ENCODE data around the gene VWC2L. TPM values are rescaled to one million over a fixed set of nuclear protein-coding genes. Genes with fewer than 3 reads are reported as not detected.

VWC2L gene
- total and polyA plus RNA-seq, 4 donors: not detected

DNA sequence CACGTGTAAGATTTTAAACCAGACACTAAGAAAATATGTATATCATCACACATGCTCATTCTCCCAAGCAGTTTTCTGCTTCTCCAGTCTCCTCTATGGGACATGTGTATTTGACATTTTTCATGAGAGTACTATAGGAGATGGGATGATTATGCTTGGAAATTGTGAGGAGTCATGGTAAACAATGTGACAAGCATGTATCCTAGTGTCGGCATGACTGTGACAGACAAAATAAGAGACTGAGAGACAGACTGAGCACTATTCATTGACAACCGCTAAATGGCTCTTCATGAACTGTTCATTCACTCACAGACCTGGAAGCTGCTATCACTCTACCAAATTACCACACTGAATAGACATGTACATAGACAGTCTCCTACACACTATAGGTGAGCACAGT is 127.1 kb downstream of the VWC2L start (continued):
- TF ChIP-seq HNF4G (IDR thresholded peaks at IDR 0.05): no peak
- TF ChIP-seq GABPA (IDR thresholded peaks at IDR 0.05 in 1 of 2, conservative IDR thresholded peaks at IDR 0.05 in 1 of 2): no peak
- TF ChIP-seq REST (IDR thresholded peaks at IDR 0.05): no peak

GRCh38 chr2:214542295-214542694 is 131.4 kb downstream of the VWC2L start:
- DNase-seq (ENCODE audit: low spot score): no peak
- Histone ChIP-seq H3K9me3 (ENCODE audit: control insufficient read depth in 4 of 4, low read length in 3 of 4) (no peaks in the 10 kb centered on the region), H3K27me3 (ENCODE audit: control insufficient read depth in 4 of 4, insufficient read depth in 4 of 4, low read length in 3 of 4) (peaks cover 0 to 2% (median 0%) of the 10 kb centered on the region in 4 donors), H3K27ac (ENCODE audit: low read depth in 1 of 2, low read length in 2 of 2) (no peak overlapping the region), H3K36me3 (ENCODE audit: control insufficient read depth in 4 of 4, insufficient read depth in 3 of 4, low read depth in 1 of 4, low read length in 3 of 4) (no peaks in the 10 kb centered on the region), H3K4me1 (ENCODE audit: control insufficient read depth in 4 of 4, insufficient read depth in 4 of 4, low read length in 3 of 4) (no peaks in the 10 kb centered on the region), H3K9ac (ENCODE audit: low read depth in 1 of 2, low read length in 2 of 2) (no peak overlapping the region), H3K4me3 (ENCODE audit: low read depth in 1 of 3, low read length in 3 of 3) (no peak overlapping the region)
- TF ChIP-seq FOXA2 (IDR thresholded peaks at IDR 0.05) (no peak), GABPA (IDR thresholded peaks at IDR 0.05 in 1 of 2, conservative IDR thresholded peaks at IDR 0.05 in 1 of 2) (no peak), TAF1 (conservative IDR thresholded peaks at IDR 0.05) (no peak), RAD21 (IDR thresholded peaks at IDR 0.05) (no peak), ATF3 (IDR thresholded peaks at IDR 0.05) (no peak), YY1 (IDR thresholded peaks at IDR 0.05) (no peak)
- TF ChIP-seq, protein P1, sequence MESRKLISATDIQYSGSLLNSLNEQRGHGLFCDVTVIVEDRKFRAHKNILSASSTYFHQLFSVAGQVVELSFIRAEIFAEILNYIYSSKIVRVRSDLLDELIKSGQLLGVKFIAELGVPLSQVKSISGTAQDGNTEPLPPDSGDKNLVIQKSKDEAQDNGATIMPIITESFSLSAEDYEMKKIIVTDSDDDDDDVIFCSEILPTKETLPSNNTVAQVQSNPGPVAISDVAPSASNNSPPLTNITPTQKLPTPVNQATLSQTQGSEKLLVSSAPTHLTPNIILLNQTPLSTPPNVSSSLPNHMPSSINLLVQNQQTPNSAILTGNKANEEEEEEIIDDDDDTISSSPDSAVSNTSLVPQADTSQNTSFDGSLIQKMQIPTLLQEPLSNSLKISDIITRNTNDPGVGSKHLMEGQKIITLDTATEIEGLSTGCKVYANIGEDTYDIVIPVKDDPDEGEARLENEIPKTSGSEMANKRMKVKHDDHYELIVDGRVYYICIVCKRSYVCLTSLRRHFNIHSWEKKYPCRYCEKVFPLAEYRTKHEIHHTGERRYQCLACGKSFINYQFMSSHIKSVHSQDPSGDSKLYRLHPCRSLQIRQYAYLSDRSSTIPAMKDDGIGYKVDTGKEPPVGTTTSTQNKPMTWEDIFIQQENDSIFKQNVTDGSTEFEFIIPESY (IDR thresholded peaks at IDR 0.05): no peak
- WGBS: 68% methylated on average over 7 of the region's 7 CpGs

DNA sequence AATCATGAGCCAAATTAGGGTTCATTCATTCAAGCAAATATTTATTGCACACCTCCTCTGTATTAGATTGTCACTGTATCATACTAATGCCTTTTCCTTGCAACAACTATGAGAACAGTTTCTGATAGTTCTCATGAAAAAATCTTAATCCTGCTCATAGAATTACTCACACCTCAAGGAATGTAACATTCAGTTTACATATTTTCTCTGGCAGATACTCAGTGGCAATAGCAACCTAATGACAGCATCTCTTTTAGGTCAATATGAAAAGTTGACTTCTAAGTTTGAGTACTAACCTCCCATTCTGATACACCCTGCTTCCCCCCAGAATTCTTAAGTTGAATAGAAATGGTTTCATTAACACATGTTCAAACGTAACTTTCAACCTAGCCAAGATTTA is 132.0 kb downstream of the VWC2L start:
- Histone ChIP-seq H3K9ac (ENCODE audit: low read depth in 1 of 2, low read length in 2 of 2) (no peak overlapping the region), H3K4me1 (ENCODE audit: control insufficient read depth in 4 of 4, insufficient read depth in 4 of 4, low read length in 3 of 4) (no peaks in the 10 kb centered on the region), H3K27ac (ENCODE audit: low read depth in 1 of 2, low read length in 2 of 2) (no peak overlapping the region), H3K9me3 (ENCODE audit: control insufficient read depth in 4 of 4, low read length in 3 of 4) (no peaks in the 10 kb centered on the region), H3K4me3 (ENCODE audit: low read depth in 1 of 3, low read length in 3 of 3) (no peak overlapping the region), H3K27me3 (ENCODE audit: control insufficient read depth in 4 of 4, insufficient read depth in 4 of 4, low read length in 3 of 4) (peaks cover 0 to 2% (median 0%) of the 10 kb centered on the region in 4 donors), H3K36me3 (ENCODE audit: control insufficient read depth in 4 of 4, insufficient read depth in 3 of 4, low read depth in 1 of 4, low read length in 3 of 4) (no peaks in the 10 kb centered on the region)
- no peak for DNase-seq (ENCODE audit: low spot score)
- 63% methylated on average over 1 of the region's 1 CpG for WGBS
- TF ChIP-seq GABPA (IDR thresholded peaks at IDR 0.05 in 1 of 2, conservative IDR thresholded peaks at IDR 0.05 in 1 of 2) (no peak), SP1 (IDR thresholded peaks at IDR 0.05) (no peak), EGR1 (IDR thresholded peaks at IDR 0.05; ENCODE audit: low read depth in 2 of 2) (no peak), YY1 (IDR thresholded peaks at IDR 0.05) (no peak)
- TF ChIP-seq, protein P1 (IDR thresholded peaks at IDR 0.05): no peak
